ENCODE data around the gene C2orf92.

The C2orf92 gene

GRCh38 chr2:97749581-97749980 lies 80.1 kb downstream of the C2orf92 start:
- no peak for DNase-seq

GRCh38 chr2:97750017-97750416 lies 80.5 kb downstream of the C2orf92 start:
- DNase-seq = no peak

- no peak for DNase-seq
Measured at GRCh38 chr2:97751752-97752151, 82.2 kb downstream of the C2orf92 start.

Measured in CD4-positive, alpha-beta T cell treated with Interferon alpha-2 for 1 hour (primary cell).